ENCODE data around the gene RPS15.
"Not testable (repeated sequence)": the region's sequence is repeated elsewhere in the genome, so short reads cannot be mapped to it uniquely, and the experiment has no call there.

Gene RPS15

DNA sequence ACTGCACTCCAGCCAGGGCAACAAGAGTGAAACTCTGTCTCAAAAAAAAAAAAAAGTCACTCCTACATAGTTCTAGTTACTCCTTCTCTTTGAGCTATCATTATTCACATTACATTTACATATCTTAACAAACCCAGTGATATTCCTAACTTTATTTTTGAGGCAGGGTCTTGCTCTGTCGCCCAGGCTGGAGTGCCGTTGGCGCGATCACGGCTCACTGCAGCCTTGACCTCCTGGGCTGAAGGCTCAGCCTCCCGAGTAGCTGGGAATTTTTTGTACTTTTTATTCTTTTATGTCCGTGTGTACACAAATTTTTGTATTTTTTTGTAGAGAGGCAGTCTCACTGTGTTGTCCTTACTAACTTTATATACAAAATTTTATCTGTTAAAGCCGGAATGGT, 587 bp upstream of the RPS15 start:
- no peak for DNase-seq

DNA sequence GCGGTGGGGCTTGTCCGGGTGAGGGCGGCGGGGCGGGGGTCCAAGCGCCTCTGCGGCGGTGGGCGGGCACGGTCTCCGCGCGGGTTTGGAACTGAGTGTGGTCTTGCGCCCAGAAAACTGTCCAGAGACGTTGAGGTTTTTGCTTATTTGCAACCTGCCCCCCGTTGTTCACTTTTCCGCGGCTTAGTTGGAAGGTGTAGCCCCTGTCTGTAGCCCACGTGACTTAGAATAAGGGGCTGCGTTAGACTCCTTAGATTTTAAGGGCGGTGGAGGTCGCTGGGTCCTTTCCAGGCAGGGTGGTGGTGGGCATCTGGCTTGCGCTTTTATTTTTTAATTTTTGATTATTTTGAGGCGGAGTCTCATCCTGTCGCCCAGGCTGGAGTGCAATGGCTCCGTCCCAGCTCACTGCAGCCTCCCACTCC, 748 bp downstream of the RPS15 start:
- DNase-seq, result no peak

DNA sequence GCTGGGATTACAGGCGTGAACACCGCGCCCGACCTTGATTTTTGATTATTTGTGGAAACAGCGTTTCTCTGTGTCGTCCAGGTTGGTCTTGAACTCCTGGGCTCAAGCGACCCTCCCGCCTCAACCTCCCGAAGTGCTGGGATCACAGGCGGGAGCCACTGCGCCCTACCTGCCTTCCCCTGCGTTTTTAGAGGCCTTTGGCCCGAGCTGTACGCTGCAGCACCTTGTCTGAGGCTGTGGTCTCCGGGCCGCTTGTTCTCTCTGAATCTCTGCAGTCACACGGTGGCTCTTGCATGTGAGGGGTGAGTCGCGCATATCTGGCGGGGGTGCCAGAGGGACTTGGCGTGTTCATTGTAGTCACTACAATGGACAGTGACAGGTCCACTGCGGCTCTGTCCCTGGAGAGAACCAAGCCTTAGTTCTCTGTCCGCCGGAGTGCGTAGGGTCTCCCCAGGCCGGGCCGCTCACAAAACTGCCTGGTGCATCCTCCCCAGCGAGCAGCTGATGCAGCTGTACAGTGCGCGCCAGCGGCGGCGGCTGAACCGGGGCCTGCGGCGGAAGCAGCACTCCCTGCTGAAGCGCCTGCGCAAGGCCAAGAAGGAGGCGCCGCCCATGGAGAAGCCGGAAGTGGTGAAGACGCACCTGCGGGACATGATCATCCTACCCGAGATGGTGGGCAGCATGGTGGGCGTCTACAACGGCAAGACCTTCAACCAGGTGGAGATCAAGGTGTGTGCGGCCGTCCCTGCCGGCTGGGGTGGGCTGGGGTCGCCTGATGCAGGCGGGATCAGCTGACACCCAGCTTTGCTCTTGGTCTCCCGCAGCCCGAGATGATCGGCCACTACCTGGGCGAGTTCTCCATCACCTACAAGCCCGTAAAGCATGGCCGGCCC, 1.6 kb downstream of the RPS15 start:
- not testable (repeated sequence) for DNase-seq

GRCh38 chr19:1440418-1440801, 2.2 kb downstream of the RPS15 start:
- DNase-seq, result no peak

- DNase-seq, result no peak
Observed at GRCh38 chr19:1441022-1441426, 2.8 kb downstream of the RPS15 start.

DNA sequence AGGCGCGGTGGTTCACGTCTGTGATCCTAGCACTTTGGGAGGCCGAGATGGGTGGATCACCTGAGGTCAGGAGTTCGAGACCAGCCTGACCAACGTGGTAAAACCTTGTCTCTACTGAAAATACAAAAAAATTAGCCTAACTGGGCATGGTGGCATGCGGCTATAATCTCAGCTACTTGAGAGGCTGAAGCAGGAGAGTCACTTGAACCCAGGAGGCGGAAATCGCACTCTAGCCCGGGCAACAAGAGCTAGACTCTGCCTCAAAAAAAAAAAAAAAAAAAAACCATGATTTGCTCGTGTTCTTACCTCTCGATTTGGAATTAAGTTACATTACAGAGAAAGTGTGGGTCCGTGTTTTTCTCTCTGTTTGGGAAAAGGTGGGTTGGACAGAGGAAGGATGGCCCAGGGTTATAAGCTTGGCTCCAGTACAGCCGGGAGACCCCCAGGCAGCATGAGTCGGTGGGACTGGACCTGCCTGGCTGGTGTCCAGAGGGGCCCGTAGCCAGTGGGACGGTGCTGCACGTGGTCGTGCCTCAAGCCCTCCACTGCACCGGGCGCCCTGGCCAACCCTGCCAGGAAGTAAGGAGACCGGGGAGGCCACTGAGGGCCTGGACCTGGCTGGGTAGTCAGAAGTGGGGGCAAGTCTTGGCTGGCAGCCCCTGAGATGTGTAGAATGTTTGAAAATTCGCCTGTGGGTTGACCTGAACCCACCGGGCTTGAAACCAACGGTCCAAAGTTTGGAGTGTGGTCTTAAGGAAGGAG, 3.7 kb downstream of the RPS15 start:
- DNase-seq, result no peak

GRCh38 chr19:1445185-1445931, 7.2 kb downstream of the RPS15 start:
- DNase-seq, result peak; percentile 78

GRCh38 chr19:1445932-1446712, 7.9 kb downstream of the RPS15 start:
- no peak for DNase-seq

DNA sequence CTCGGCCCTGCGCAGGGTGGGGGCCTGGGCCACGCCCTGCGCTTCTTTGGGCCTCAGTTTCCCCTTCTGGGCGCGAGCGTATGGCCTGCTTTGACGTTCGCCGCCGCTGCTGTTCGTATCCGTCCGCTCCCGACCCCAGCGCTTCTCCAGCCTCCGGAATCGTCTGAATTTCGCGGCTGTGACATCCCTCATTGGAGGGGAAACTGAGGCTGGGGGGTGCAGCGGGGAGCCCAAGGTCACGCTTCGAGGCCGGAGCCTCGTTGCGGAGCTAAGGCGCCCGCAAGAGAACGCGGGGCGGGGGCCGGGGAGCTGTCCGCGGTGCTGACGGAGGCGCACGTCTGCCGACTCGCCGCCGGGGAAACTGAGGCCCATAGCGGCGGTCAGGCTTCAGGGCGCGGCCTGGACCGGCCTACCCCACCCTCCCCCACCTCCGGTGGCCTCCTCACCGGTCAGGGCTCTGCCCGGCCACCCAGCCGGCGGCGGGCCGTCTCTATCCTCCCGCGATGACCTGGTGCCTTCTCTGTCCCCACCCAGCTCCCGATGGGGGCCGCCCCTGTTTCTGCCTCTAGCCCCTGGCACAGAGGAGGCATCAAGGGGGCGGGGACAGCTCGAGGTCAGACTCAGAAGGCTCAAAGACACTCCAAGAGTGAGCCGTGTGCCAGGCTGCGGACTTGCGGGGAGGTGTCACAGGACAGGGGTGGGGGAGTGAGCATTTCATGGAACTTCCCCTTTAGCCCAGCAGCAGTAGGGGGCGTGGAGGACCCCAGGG, 8.7 kb downstream of the RPS15 start:
- no peak for DNase-seq

- DNase-seq, result no peak
Observed at GRCh38 chr19:1447504-1447903, 9.3 kb downstream of the RPS15 start.

GRCh38 chr19:1447944-1448343, 9.7 kb downstream of the RPS15 start:
- DNase-seq, result no peak

GRCh38 chr19:1449467-1450442, 11.6 kb downstream of the RPS15 start, which contains the start of gene APC2:
TSS of gene APC2 (plus strand) at chr19:1450121. CDS start at chr19:1453002, 2,881 bp downstream.
- no peak for DNase-seq

DNA sequence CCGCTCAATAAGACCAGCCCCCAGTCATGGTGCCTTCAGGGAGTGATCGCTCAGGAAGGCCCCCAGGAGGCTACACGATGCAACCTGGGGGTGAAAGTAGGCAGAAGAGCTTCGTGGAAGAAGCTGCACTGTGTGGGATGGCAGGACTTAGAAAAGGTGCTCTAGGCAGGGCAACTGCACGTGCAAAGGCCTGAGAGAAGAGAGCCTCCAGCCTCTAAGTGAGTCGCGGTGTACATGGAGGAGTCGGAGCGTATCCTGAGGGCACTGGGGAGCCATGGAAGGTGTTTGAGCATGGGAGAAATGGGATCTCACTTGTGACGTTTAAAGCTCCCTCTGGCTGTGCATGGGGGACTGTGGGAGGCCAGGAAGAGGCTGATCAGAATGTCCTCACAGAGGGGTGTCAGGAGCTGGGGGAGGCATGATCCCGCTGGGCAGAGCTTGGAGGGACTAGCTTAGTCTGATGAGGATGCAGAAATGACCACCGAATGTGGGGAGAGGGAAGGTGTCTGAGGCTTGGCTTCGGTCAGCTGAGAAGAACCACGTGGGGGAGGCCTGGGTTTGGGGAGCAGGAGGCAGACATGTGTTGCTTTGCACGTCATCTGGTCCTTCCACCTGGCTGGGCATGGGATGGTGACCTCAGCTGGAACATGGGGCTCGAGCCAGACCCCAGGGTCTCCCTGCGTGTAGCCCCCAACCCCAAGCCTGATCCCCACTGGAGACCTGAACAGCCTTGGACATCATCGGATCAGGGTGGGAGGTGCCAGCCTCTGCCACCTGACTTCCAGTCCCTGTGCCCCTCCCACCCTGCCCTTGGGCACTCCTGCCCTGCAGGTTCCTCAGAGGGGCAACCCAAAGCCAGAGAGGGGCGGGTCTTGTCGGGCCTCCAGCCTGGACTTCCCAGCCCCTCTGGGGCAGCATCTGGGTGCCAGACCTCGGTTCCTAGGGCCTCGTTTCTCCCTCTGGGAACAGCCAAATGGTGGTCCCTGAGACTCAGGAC, 12.8 kb downstream of the RPS15 start:
- DNase-seq, result no peak

GRCh38 chr19:1451916-1452801, 14.0 kb downstream of the RPS15 start:
- DNase-seq, result no peak

DNA sequence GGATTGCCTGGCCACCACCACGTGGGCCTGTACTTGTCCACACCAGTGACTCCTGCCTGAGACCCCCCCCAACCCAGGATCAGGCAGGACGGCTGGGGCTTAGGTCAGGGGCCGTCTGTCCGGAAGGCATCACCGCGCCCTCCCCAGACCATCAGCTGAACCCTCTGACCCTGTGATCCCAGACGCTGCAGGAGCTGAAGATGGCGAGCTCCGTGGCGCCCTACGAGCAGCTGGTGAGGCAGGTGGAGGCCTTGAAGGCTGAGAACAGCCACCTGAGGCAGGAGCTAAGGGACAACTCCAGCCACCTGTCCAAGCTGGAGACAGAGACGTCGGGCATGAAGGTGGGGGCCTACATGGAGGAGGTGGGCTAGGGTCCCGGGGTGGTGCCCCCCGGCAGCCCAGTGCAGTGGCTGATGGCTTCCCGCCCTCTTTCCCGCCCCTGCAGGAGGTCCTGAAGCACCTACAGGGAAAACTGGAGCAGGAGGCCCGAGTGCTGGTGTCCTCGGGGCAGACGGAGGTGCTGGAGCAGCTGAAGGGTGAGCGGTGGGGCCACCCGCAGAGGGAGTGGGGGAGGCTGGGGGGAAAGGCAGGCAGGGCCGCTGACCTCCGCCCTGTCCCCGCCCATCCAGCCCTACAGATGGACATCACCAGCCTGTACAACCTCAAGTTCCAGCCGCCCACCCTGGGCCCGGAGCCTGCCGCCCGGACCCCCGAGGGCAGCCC, 14.8 kb downstream of the RPS15 start:
- DNase-seq, result no peak

DNA sequence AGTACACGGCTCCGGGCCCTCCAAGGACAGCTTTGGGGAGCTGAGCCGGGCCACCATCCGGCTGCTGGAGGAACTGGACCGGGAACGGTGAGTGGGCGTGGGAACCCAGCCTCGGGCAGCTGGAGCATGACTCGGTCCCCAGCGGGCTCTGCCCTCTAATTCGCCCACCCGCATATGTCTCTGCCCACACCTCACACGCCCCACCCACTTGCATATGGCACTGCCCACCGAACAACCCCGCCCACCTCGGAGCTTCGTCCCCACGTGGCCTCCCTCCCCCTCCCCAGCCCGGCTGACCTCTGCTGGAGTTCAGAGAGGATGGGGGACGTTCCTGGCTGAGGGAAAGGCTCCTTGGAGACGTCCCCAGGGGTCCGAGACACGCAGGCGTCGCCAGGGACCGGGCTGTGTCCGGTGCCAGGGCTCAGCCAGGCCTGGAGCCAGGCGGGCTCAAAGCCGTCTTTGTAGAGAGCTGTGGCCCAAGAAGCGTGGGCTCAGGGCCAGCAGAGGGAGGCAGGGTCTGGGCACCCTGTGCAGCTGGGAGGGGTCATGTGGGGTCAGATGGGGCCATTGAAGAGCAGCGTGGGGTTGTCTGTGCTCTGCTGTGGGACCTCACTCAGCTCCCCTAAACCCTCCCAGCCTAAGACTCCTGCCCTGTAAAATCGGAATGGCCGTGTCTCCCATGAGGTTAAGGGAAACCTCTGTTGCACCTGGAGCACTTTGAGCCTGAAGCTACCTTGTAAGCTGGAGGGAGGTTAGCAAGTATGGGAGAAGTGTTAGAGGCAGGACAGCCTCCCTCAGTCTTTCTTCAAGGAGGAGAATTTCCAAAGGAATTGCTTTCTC, 15.5 kb downstream of the RPS15 start:
- DNase-seq, result no peak

- DNase-seq, result no peak
Observed at GRCh38 chr19:1455002-1455335, 16.8 kb downstream of the RPS15 start.
